ENCODE measurements around the gene PIP5K1C. TPM values are rescaled to one million over a fixed set of nuclear protein-coding genes. Genes with fewer than 3 reads are reported as not detected.

Gene PIP5K1C
- total RNA-seq, 2 donors from 2014 or later = 31.3 to 45.8 TPM

- H3K36me3 ChIP-seq = no peaks in the 10 kb centered on the region
- no peak overlapping the region for H3K27ac ChIP-seq
- no peak for DNase-seq (ENCODE audit: low spot score)
- no peaks in the 10 kb centered on the region for H3K4me1 ChIP-seq
- no peaks in the 10 kb centered on the region for H3K9me3 ChIP-seq
- TF ChIP-seq CTCF (IDR thresholded peaks at IDR 0.05) = no peak
- H3K4me3 ChIP-seq = no peak overlapping the region
- no peaks in the 10 kb centered on the region for H3K27me3 ChIP-seq
These were observed 40.2 kb upstream of the PIP5K1C start for GRCh38 chr19:3740431-3740830.

GRCh38 chr19:3738477-3739220 is 38.4 kb upstream of the PIP5K1C start:
- Histone ChIP-seq H3K4me3 (no peak overlapping the region), H3K36me3 (no peaks in the 10 kb centered on the region), H3K27me3 (no peaks in the 10 kb centered on the region), H3K9me3 (no peaks in the 10 kb centered on the region), H3K27ac (no peak overlapping the region), H3K4me1 (no peaks in the 10 kb centered on the region)
- TF ChIP-seq CTCF (IDR thresholded peaks at IDR 0.05) = no peak
- no peak for DNase-seq (ENCODE audit: low spot score)

- H3K36me3 ChIP-seq = no peaks in the 10 kb centered on the region
- H3K4me1 ChIP-seq = no peaks in the 10 kb centered on the region
- TF ChIP-seq CTCF (IDR thresholded peaks at IDR 0.05) = no peak
- H3K4me3 ChIP-seq = no peak overlapping the region
- H3K27me3 ChIP-seq = no peaks in the 10 kb centered on the region
- H3K27ac ChIP-seq = no peak overlapping the region
- DNase-seq (ENCODE audit: low spot score) = no peak
- H3K9me3 ChIP-seq = no peaks in the 10 kb centered on the region
These were observed 37.4 kb upstream of the PIP5K1C start for GRCh38 chr19:3737487-3738205.

- Histone ChIP-seq H3K27ac (no peak overlapping the region), H3K36me3 (no peaks in the 10 kb centered on the region), H3K27me3 (no peaks in the 10 kb centered on the region), H3K4me3 (no peak overlapping the region), H3K9me3 (no peaks in the 10 kb centered on the region), H3K4me1 (no peaks in the 10 kb centered on the region)
- no peak for DNase-seq (ENCODE audit: low spot score)
- TF ChIP-seq CTCF (IDR thresholded peaks at IDR 0.05) = no peak
These were observed 35.9 kb upstream of the PIP5K1C start for GRCh38 chr19:3736106-3736724.

- no peak for TF ChIP-seq CTCF (IDR thresholded peaks at IDR 0.05)
- Histone ChIP-seq H3K9me3 (no peaks in the 10 kb centered on the region), H3K4me1 (no peaks in the 10 kb centered on the region), H3K27ac (no peak overlapping the region), H3K27me3 (no peaks in the 10 kb centered on the region), H3K4me3 (no peak overlapping the region), H3K36me3 (no peaks in the 10 kb centered on the region)
- no peak for DNase-seq (ENCODE audit: low spot score)
These were observed 34.0 kb upstream of the PIP5K1C start for GRCh38 chr19:3734310-3734600.

Measured in right atrium auricular region (tissue), 2 donors.